ENCODE measurements around the gene MRPL43.

DNA sequence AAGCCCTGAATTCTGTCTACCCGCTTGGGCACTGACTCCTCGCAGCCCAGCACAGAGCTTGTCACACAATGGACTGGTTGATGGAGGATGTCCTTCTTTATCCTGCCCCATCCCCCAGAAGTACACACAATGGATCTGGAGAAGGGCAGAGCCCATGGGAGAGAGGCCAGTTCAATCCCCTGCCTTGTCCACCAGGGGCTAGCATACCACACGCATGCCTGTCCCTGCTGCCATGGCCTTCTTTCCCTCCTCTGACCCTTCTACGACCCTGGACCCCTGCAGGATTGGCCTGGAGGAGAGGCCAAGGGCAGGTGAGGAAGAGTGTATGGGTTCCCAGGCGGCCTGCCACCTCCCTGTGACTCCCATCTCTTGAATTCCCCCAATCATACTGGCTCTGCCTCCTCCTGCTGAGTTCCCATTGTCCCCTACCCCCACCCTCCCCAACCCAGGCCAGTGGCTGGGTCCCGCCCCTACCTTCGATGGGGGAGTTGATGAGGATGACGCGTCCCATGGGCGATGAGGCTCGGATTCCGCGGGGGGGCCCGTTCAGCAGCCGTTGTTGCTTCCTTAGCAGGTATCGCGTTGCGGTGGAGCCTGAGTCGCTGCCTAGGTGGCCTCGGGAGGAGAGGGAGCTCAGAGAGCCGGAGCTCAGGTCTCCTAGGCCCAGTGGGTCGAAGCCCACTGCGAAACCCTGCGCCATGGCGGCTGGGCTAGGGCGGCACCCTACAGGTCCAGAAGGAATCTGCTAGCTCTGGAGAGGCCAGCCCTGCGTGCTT is 42.4 kb upstream of the MRPL43 start:
- TF ChIP-seq CTCF (IDR thresholded peaks at IDR 0.05) (no peak), EZH2 (IDR thresholded peaks at IDR 0.05; ENCODE audit: borderline replicate concordance, insufficient read depth, low read depth, low read length, poor library complexity, severe bottlenecking) (no peak)

Measured in B cell (primary cell).